Measurements from ENCODE around the gene EVX2.

Gene EVX2

GRCh38 chr2:176122052-176122682 lies 38.4 kb upstream of the EVX2 start:
- DNase-seq = no peak

- DNase-seq = no peak
These were observed 37.7 kb upstream of the EVX2 start for GRCh38 chr2:176121190-176122051.

- no peak for DNase-seq
These were observed 36.8 kb upstream of the EVX2 start for GRCh38 chr2:176120364-176121189.

DNA sequence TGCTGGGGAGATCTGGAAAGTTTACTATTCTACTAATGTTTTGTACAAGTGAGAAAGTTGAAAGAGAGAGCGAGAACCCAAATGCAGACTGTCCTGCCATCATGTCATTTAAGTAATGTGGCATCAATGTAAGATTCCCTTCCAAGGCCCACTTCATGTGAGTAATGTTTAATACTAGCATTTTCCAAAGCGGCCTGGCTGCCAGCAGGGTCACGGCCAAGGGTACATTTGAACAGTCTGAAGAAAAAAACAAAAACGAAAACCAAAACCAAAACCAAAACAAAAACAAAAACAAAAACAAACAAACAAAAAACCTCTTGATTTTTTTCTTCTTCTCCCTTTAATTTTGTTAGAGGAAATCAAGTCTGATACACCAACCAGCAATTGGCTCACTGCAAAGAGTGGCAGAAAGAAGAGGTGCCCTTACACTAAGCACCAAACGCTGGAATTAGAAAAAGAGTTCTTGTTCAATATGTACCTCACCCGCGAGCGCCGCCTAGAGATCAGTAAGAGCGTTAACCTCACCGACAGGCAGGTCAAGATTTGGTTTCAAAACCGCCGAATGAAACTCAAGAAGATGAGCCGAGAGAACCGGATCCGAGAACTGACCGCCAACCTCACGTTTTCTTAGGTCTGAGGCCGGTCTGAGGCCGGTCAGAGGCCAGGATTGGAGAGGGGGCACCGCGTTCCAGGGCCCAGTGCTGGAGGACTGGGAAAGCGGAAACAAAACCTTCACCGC lies 35.0 kb upstream of the EVX2 start:
- peak; percentile 51 for DNase-seq

DNA sequence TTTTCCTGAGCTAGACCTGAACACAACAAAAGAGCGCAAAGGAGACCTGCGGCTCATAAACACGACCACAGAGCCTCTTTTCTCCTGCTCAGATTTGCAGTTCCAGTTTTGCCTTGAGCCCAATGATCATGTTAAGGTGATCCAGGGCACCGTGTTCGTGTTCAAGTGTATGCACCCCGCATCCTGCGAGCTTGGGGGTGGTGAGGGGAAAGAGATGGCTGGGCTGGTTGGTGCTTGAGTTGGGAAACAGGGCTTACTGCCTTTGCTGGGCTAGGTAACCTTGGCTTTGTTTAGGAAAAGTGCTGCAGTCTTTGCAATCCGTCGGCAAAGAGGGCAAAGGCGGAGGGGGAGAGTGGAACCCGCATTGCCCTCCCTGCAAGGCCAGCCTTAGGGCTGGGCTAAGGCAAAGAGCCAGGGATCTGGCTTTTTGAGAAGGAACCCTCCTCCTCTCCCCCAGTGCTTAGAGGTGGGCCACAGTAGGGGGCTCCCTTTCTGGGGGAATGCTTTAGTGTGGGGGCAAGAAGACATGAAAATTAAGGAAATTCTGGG lies 34.1 kb upstream of the EVX2 start:
- no peak for DNase-seq

DNA sequence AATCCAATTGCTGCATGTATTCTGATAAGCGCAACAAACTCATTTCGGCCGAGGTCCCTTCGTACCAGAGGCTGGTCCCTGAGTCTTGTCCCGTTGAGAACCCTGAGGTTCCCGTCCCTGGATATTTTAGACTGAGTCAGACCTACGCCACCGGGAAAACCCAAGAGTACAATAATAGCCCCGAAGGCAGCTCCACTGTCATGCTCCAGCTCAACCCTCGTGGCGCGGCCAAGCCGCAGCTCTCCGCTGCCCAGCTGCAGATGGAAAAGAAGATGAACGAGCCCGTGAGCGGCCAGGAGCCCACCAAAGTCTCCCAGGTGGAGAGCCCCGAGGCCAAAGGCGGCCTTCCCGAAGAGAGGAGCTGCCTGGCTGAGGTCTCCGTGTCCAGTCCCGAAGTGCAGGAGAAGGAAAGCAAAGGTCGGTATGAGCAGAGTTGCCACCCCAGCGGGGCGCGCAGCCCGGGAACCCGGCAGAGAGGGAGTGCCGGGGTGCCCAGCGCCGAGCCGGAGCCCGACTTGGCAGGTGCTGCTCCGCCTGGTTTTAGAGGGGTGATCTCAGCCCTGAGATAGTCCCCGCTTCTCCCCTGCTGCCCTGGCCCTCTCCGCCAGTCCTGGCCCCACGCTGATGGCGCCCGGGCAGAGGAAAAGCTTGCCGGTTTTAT lies 33.5 kb upstream of the EVX2 start:
- DNase-seq = no peak

DNA sequence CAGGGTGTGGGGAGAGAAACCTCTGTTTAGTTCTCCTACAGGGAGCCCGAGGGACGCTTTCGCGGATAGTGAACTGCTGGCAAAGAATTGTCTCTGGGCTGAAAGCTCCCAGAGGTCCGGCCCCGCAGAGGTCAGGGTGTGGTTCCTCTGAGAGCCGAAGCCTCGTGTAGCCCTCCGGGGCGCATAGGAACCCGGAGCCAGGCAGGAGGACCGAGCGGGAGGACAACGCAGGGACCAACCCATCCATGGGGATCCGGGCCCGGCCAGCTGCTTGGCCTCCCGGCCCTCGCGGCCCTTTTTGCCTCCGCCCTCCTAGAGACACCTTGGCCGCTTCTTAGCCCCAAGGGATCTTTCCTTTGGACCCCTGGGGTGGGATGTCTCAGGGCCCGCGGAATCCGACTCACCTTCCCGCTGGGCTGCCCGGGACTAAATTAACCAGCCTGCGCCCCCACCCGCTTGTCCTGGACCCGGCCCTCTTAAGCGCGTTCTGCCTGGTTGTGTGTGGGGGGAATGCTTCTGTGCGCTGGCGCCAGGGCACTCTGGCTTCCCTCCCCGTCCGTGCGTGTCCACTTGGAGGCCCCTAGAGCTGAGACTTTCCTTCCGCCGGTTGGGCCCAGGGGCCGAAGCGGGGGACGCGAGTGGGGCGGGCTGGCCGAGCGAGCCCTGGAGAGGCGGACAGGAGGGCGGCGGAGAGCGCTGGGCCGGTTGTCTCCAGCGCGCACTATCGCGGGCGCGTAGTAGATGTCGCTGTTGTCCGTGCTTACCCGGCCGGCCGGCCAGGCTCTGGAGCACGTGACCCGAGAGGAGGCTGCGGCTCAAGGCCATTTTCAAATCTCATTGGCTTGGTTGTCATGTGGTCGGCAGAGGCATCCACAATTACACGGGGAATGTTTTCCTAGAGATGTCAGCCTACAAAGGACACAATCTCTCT lies 32.4 kb upstream of the EVX2 start, which contains the start of gene HOXD10:
Gene HOXD10, plus strand, starts transcription at position 896 of the 931 bp plus-strand sequence. CDS start 56 bp downstream, outside the sequence.
- DNase-seq = peak; percentile 88

DNA sequence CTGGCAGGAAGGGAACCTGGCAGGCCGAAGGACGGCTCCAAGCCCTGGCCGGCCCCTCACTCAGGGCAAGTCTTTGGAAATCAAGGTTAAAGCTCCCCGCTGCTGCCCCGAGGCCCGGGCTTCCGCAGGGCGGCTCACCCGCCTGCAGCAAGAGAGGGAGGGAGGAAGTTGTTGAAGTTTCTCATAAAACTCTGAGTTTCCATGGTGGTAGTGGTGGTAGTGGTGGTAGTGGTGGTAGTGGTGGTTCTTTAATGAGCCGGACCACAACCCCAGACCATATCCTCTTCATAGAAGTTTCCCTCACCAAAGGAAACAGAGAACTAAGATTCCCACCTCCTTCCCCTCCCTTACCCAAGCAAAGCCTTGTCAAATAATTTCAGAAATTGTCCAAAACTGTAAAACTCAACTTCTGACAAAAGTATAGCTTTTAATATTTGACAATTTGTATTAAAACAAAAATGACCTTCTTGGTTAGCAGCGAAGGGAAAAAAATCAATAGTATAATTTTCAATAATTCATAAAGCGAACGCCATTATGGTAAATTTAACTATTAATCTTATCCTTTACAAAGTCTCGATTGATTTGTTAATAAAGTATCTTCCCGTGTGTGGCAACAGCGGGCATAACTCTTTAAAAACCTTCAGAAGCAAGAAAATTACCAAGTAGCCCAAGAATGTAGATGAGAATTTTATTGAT lies 31.3 kb upstream of the EVX2 start:
- no peak for DNase-seq

DNA sequence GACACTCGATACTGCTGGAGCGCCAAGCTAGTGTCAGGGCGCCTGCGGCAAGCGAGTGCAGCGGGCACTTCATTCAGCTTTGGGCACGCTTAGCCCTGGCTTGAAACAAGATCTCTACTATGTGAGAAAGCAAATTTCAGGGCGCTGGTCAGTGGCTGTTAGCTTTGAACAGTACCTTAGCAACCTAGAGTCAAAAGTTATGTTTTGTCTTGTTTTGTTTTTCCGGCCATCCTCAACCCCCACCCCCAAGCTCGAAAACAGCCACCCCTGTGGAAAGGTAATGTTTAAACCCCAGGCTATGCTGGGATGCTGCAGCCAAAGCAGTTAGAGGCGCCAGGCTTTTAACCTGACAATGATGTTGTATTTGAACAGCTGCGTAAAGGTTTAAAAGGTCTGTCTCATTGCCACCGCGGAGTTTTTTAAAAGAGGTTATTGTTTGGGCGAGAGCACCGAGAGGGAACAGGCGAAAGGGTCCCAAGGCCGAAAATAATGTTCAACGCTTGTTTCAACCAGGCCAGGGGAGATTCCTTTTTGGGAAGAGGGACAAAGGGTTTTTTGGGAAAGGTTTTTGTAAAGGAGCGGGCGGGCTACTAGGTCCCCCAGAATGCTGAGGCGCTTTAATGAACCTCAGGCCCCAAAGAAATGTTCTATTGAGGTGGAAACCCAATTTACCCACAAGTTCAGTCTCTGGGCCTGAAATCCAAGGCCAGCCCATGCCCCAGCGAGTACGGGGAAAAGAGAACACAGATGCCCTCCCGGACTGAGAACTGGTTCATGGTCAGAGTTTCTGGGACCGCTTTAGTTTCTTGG lies 30.6 kb upstream of the EVX2 start:
- no peak for DNase-seq

- DNase-seq = no peak
These were observed 28.9 kb upstream of the EVX2 start for GRCh38 chr2:176112375-176113302.

- no peak for DNase-seq
These were observed 28.1 kb upstream of the EVX2 start for GRCh38 chr2:176111846-176112374.

GRCh38 chr2:176111309-176111663 lies 27.5 kb upstream of the EVX2 start:
- DNase-seq = peak; percentile 78

- no peak for DNase-seq
These were observed 26.9 kb upstream of the EVX2 start for GRCh38 chr2:176110415-176111308.

DNA sequence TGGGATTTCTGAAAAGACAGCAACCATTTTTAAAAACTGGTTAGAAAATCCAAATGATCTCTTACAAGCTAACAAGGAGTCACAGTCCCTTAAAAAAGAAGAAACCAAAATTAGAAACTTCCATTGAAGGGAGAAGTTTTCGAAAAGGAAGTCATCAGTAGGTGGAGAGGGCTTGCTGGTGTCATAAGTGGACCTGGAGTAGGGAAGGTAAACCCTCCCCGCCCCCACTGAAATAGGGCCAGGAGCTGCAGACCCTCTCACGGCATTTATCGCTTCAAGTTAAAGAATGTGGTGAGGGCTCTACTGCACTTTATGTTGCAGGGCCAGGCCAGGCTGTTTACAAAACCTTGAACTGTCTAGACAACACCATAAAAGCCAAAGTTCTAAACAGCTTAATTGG lies 26.2 kb upstream of the EVX2 start:
- DNase-seq = peak; percentile 13

GRCh38 chr2:176109192-176109901 lies 25.6 kb upstream of the EVX2 start:
- peak; percentile 39 for DNase-seq

GRCh38 chr2:176107731-176108181 lies 24.0 kb upstream of the EVX2 start:
- DNase-seq = peak; percentile 48
